ENCODE results near the gene PPP1R10. TPM values are rescaled to one million over a fixed set of nuclear protein-coding genes. Genes with fewer than 3 reads are reported as not detected.

Gene PPP1R10
- 19.9 and 59.6 TPM in 2 replicates for total RNA-seq

DNA sequence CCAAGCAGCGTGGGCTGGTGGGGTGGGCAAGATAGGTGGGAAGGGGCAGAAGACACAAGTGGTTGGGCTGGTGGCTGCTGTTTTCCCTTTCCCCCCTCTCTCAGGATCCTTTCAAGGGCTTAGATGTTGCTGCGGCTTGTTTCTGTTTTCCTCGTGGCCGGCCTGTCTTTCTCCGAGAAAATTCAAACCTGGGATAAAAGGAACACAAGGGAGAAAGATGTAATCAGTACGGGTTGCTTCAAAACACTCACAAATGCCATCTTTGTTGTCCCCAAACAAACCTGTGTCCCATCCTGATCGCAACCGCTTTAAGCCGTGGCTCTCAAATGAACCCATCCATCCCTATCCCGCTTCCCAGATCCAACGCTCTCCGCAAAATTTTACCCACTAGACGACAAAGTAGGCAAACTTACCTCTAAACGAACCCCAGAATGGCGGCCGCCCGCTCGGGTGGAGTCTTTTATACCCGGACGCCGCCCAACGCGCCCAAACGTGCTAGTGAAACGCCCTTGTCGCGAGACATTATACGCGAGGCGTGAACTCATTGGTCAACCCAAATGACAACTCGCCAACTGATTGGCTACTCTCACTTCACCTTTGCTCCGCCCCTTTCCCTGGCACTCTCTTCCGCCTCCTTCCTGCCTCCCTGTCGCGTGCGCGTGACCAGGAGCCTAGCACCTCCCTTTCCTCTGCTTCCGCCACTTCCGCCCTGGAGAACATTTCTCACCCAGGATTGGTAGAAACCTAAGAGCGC lies at the start of gene PPP1R10:
TSS of gene PPP1R10 (minus strand) at position 433 of the 754 bp plus-strand sequence. CDS start 7,299 bp downstream, outside the sequence.

DNA sequence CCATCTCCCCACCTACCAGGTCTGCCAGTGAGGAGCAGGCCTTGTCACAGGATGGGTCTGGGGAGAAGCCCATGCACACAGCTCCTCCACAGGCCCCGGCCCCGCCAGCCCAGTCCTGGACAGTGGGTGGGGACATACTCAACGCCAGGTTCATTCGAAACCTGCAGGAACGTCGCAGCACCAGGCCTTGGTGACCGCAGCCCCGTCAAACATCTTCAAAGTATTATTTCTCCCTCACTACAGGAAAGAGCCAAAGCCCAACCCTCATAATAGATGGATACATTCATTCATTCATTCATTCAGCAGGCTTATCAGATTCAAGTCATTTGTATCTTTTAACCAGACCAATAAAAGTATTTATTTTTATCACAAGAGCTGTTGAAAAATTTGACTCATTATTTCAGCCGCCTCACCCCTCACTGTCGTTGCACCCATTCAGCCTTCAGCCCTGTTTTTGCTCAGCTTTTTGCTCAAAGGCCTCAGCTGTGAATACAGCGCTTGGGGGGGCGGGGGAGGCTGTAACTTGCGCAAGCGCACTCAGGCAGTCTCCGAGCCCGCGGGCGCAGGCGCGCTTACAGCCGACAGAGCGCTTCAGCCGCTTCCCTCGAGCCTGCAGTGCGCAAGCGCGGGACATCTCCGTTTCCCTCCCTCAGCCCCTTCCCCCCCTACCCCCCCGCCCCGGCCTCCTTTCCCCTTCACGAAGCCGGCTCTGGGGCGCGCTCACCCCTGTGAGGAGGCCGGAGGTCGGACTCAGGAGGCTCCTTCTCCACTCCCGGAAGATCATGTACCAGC lies 29.6 kb upstream of the PPP1R10 start, which contains the start of gene C6orf136:
TSS of gene C6orf136 (plus strand) at position 684 of the 792 bp plus-strand sequence. CDS start at position 783, 99 bp downstream.

DNA sequence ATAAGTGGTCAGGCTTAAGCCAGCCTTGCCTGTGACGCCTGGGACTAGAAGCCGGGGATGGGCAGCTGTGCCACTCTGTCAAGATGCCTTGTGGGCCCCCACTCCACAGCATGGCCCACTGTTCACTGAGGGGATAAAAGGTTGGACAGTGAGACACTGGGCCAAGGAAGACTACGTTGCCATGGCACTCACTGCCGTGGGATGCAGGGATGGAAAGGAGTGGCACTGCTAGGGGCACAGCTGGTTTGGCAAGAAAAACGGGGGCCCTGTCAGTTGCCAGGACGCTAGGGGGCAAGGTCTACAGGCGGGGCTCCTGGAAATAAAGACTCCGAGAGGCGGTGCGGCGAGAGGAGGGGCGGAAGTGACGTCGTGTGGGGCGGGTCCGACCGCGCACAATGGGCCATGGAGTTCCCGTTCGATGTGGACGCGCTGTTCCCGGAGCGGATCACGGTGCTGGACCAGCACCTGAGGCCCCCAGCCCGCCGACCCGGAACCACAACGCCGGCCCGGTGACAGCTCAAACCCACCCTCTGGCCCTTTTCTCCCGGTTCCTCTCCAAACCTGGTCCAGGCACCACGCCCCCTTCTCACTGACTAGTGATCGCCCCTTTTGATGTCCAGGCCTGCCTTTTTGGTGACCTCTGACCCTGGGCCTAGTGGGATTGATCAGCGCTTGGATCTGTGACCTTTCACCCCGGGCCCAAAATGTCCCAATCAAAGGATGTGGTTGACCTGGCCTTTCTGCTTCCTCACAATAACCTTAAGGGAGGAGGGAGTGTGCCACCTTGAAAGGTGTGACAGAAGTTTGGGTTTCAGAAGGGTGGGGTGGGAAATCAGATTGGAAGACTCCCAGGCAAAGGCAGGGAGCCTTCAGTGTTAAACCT lies 9.7 kb upstream of the PPP1R10 start, which contains the start of gene ATAT1:
TSS of gene ATAT1 (plus strand) at position 391 of the 883 bp plus-strand sequence.

DNA sequence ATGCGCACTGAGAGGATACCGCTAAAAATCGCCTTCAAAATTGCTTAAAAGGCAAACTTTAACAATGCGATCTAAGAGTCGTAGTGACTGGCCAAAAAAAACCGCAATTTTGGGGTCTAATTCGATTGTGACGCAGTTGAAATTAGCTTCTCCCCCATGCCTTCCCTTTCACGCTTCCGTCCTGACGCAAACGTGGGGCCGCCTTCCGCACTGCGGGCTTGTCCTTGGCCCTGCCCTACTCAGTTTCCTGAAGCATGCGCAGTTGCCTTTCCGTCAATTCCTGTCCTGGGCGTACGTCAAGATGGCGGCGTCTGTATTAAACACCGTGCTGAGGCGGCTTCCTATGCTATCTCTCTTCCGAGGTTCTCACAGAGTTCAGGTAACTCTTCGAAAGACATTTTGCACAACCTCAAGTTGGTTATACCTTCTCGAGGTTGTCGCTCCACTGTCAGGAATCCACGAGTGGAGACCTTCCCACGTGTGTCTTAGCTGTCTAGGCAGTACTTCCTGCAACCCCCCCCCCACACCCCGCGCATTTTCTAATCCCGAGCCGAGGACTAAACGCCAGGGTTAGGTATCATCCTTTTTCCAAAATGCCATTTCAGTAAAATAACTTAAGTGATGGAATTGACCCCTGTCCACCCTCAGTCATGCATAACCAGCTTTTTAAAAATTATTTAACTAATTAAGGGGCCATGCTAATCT lies 674 bp upstream of the PPP1R10 start, which contains the start of gene MRPS18B:
TSS of gene MRPS18B (plus strand) at position 276 of the 705 bp plus-strand sequence. CDS start at position 302, 26 bp downstream.

DNA sequence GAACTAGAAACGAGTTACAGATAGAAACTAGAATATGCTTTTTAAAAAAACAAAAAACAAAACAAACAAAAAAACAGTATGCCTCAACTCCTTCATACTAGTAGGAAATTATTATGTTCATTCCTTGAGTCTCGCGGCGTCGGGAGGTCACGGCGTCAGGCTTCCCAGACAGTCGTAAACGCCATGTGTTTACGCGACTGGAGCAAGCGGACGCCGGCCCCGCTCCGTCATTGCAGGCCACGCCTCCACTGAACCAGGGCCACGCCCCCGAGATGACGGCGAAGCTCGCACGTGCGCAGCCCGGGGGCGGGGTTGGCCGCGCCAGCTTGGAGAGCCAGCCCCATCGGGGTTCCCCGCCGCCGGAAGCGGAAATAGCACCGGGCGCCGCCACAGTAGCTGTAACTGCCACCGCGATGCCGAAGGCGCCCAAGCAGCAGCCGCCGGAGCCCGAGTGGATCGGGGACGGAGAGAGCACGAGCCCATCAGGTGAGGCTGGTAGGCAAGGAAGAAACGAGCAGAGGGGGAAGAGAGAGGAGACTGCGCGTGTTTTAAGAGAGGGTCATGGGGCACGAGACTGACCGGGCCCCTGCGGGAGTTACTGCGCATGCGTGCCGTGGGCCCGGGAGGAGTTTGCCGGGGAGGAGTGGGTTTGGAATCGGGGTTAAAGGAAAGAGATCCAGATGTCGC lies 45.8 kb downstream of the PPP1R10 start, which contains the start of gene ABCF1:
TSS of gene ABCF1 (plus strand) at position 368 of the 687 bp plus-strand sequence. CDS start at position 414, 46 bp downstream.

DNA sequence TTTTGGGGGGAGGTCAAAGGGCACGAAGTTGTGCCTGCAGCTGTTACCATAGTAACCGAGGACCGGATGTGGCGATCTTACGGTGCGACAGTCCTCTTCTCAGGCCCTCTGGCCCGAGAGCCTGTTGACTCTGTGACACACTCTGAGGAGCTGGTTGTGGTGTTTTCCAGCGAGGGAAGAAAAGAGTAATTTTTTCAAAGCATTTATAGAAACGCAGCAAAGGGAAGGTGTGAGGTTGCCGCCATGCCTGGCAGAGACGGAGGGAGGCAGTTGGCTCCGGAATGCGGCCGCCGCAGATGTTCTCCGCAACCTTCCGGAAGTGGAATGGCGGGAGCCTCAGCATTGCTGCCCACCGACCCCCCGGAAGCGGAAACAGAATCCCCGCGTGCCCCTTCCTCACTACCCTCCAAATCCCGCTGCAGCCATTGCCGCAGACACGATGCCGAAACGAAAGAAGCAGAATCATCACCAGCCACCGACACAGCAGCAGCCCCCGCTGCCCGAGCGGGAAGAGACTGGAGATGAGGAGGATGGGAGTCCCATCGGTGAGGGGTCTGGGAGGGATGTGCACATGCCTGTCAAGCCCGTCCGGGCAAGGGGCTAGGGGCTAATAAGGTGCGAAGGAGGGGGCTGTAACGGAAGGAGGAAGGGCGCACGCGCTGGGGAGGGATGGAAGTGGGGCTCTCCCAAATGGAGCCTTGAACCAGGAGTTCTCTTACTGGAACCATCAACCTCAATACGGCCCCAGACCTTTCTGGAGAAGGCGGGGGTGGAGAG lies 59.9 kb downstream of the PPP1R10 start, which contains the start of gene PRR3:
TSS of gene PRR3 (plus strand) at position 390 of the 777 bp plus-strand sequence. CDS start at position 440, 50 bp downstream.

DNA sequence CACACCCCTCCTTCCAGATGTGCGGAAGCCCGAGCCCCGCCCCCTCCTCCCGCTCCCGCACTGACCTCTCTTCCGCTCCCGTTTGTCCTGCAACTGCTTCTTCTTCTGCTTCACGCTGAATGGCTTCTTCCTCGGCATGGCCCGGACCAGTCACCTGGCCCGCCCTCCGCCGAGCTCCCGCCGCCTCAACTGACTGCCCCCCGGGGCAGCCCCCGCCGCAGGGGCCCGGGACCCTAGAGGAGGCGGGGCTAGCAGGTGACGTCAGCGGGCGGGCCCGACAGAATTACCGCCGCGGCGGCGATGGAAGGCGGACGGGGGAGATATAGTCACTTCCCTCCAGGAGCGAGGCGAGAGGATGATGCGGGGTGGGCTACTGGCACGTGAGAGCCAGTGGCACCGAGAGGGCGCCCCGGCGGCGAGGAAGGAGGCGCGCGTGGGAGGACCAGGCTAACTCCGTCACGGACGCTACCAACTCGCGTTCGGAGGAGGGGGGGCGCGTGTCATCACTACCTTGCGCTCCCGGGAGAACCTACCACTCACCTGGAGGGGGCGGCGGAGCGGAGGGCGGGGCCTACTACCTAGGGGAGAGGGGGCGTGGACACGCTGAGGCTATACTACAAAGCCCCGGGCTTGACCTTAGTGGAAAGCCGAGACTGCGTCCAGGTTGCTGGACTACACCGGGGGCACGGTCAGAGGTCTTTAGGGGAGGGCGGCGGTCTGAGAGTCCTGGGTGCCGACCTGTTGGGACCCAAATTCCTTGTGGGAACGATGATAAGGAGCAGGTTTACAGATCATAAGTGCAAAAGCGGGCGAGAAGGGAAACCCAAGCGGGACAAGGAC lies 60.8 kb downstream of the PPP1R10 start, which contains the start of gene GNL1:
TSS of gene GNL1 (minus strand) at position 424 of the 840 bp plus-strand sequence. CDS start at position 138, 286 bp downstream.

Other genes with a start within 250 kb of the PPP1R10 start
- 140 and 208 TPM in 2 replicates for gene HLA-E, start 127.7 kb downstream of the PPP1R10 start, total RNA-seq
- gene GNL1, start 60.8 kb downstream of the PPP1R10 start, total RNA-seq: 33.7 and 55.1 TPM in 2 replicates
- 10.2 and 17.4 TPM in 2 replicates for gene PRR3, start 59.9 kb downstream of the PPP1R10 start, total RNA-seq
- gene ABCF1, start 45.8 kb downstream of the PPP1R10 start, total RNA-seq: 31.8 and 33.6 TPM in 2 replicates
- 66.7 and 68.2 TPM in 2 replicates for gene MRPS18B, start 597 bp upstream of the PPP1R10 start, total RNA-seq
- 3.8 and 3.9 TPM in 2 replicates for gene ATAT1, start 9.6 kb upstream of the PPP1R10 start, total RNA-seq
- gene C6orf136, start 29.9 kb upstream of the PPP1R10 start, total RNA-seq: 7.6 and 9.7 TPM in 2 replicates
- 24.9 and 25.2 TPM in 2 replicates for gene DHX16, start 55.8 kb upstream of the PPP1R10 start, total RNA-seq
- 53.7 and 67.1 TPM in 2 replicates for gene PPP1R18, start 69.4 kb upstream of the PPP1R10 start, total RNA-seq
- 16.5 TPM in 2 replicates for gene NRM, start 73.7 kb upstream of the PPP1R10 start, total RNA-seq
- gene MDC1, start 100.0 kb upstream of the PPP1R10 start, total RNA-seq: 10.8 and 11.2 TPM in 2 replicates
- gene TUBB, start 103.1 kb upstream of the PPP1R10 start, total RNA-seq: 514 and 1,241 TPM in 2 replicates
- gene FLOT1, start 125.4 kb upstream of the PPP1R10 start, total RNA-seq: 100 and 118 TPM in 2 replicates
- 92.7 and 292 TPM in 2 replicates for gene IER3, start 127.3 kb upstream of the PPP1R10 start, total RNA-seq

All from epithelial cell of alveolus of lung (primary cell).